Measurements from ENCODE around the gene SNAPC3. TPM values are rescaled to one million over a fixed set of nuclear protein-coding genes. Genes with fewer than 3 reads are reported as not detected.

SNAPC3 gene
- total RNA-seq, 2 donors from 2014 or later = 9.1 to 12.0 TPM

Other genes with a start within 250 kb of the SNAPC3 start
- 10 to 100 TPM; 28.7 to 35.6 TPM for gene TTC39B, start 115.7 kb upstream of the SNAPC3 start, total RNA-seq
- 100 to 1,000 TPM; 115 to 117 TPM for gene PSIP1, start 88.1 kb downstream of the SNAPC3 start, total RNA-seq
- gene CCDC171, start 130.2 kb downstream of the SNAPC3 start, total RNA-seq = 1 to 10 TPM in 1 of 2 donors, under 1 TPM in 1; 0.52 to 1.5 TPM

All from T-helper 17 cell (primary cell).